SIG-M5 (cell line): ENCODE results near the gene RAB43.
"Not testable (repeated sequence)": the region's sequence is repeated elsewhere in the genome, so short reads cannot be mapped to it uniquely, and the experiment has no call there.

Experiments used
- DNase-seq: peaks from one replicate; lab custom pipeline; 2025; lab: John Stamatoyannopoulos, UW

RAB43 gene

GRCh38 chr3:129121016-129121791 lies 400 bp downstream of the RAB43 start:
- no peak for DNase-seq

GRCh38 chr3:129120254-129121004 lies 1.2 kb downstream of the RAB43 start:
- peak; percentile 74 for DNase-seq

- no peak for DNase-seq
These were observed 2.1 kb downstream of the RAB43 start for GRCh38 chr3:129119365-129120100.

- DNase-seq = no peak
These were observed 2.9 kb downstream of the RAB43 start for GRCh38 chr3:129118745-129119144.

- DNase-seq = no peak
These were observed 4.5 kb downstream of the RAB43 start for GRCh38 chr3:129117134-129117533.

GRCh38 chr3:129116482-129116946 lies 5.1 kb downstream of the RAB43 start:
- DNase-seq = no peak

- DNase-seq = no peak
These were observed 7.1 kb downstream of the RAB43 start for GRCh38 chr3:129114455-129114854.

- peak; percentile 69 for DNase-seq
These were observed 9.1 kb downstream of the RAB43 start for GRCh38 chr3:129112308-129113052.

- DNase-seq = not testable (repeated sequence)
These were observed 10.4 kb downstream of the RAB43 start for GRCh38 chr3:129111076-129111780.

GRCh38 chr3:129107793-129108192 lies 13.8 kb downstream of the RAB43 start:
- DNase-seq = no peak

- DNase-seq = no peak
These were observed 14.6 kb downstream of the RAB43 start for GRCh38 chr3:129106866-129107565.

- no peak for DNase-seq
These were observed 15.3 kb downstream of the RAB43 start for GRCh38 chr3:129106320-129106719.

GRCh38 chr3:129105862-129106261 lies 15.7 kb downstream of the RAB43 start:
- DNase-seq = no peak

GRCh38 chr3:129104498-129105079 lies 17.0 kb downstream of the RAB43 start:
- DNase-seq = no peak

GRCh38 chr3:129104051-129104450 lies 17.6 kb downstream of the RAB43 start:
- no peak for DNase-seq

GRCh38 chr3:129103296-129103695 lies 18.3 kb downstream of the RAB43 start:
- no peak for DNase-seq

- no peak for DNase-seq
These were observed 20.1 kb downstream of the RAB43 start for GRCh38 chr3:129101370-129102138.

- DNase-seq = no peak
These were observed 21.3 kb downstream of the RAB43 start for GRCh38 chr3:129100274-129100673.

- no peak for DNase-seq
These were observed 26.3 kb downstream of the RAB43 start for GRCh38 chr3:129095285-129095684.
